Naive thymus-derived CD4-positive, alpha-beta T cell (primary cell): ENCODE results near the gene FBXO28. TPM values are rescaled to one million over a fixed set of nuclear protein-coding genes. Genes with fewer than 3 reads are reported as not detected.

Experiments used
- ATAC-seq: fragments of 150-1000 bp; cut with Tn5 transposase; 2 replicates; pipeline ENCODE4 v1.10.0; 2021; ENCODE audit warnings: mild to moderate bottlenecking, moderate library complexity
- CTCF ChIA-PET: fragments of 350-600 bp; sonication (Branson Sonifier 250); formaldehyde crosslinking; loops from one replicate; lab custom pipeline; 2021; ENCODE audit warnings: antibody characterized with exemption; lab: Charles Lee
- POLR2A ChIA-PET: fragments of 350-600 bp; sonication (Branson Sonifier 250); formaldehyde crosslinking; loops from one replicate; lab custom pipeline; 2021; ENCODE audit warnings: antibody characterized with exemption, inconsistent platforms; lab: Charles Lee
- DNase-seq, 9 donors: peaks; one replicate each; pipeline versions ENCODE4 v3.0.0 to v3.0.0-alpha.2; 2020 to 2022; ENCODE audit warnings: mixed read lengths in 1 of 9
- H3K27ac ChIP-seq: one replicate; pipeline ENCODE4 v1.7.0; 2013; ENCODE audit warnings: mild to moderate bottlenecking, low read depth, low read length, moderate library complexity
- H3K27me3 ChIP-seq, 2 donors: one replicate each; pipeline ENCODE4 v1.7.0; 2013; ENCODE audit warnings: low read length in 2 of 2, mild to moderate bottlenecking in 2 of 2, moderate library complexity in 2 of 2; ENCODE audit not compliant: control insufficient read depth in 2 of 2, insufficient read depth in 2 of 2
- H3K36me3 ChIP-seq, 3 experiments: 1 replicate in 2 of 3; 2 replicates in 1 of 3; pipeline ENCODE4 v1.7.0; 2013; ENCODE audit warnings: low read length in 3 of 3, mild to moderate bottlenecking in 3 of 3, moderate library complexity in 1 of 3; ENCODE audit not compliant: insufficient read depth in 3 of 3, control insufficient read depth in 2 of 3
- H3K4me1 ChIP-seq, 2 donors: one replicate each; pipeline ENCODE4 v1.7.0; 2013; ENCODE audit warnings: low read length in 2 of 2, mild to moderate bottlenecking in 2 of 2, moderate library complexity in 1 of 2; ENCODE audit not compliant: control insufficient read depth in 2 of 2, insufficient read depth in 2 of 2
- H3K4me3 ChIP-seq: 2 replicates; pipeline ENCODE4 v1.7.0; 2013; ENCODE audit warnings: mild to moderate bottlenecking, low read length
- H3K9me3 ChIP-seq, 3 experiments: 1 replicate in 2 of 3; 2 replicates in 1 of 3; pipeline ENCODE4 v1.7.0; 2013; ENCODE audit warnings: low read length in 3 of 3; ENCODE audit not compliant: control insufficient read depth in 2 of 3
- H3K27ac Mint-ChIP-seq, 9 donors: one replicate each; pipeline ENCODE4 v1.8.0; 2020 to 2022; ENCODE audit warnings: mixed read lengths in 9 of 9, mild to moderate bottlenecking in 8 of 9, moderate library complexity in 5 of 9, inconsistent platforms in 2 of 9
- H3K27me3 Mint-ChIP-seq, 5 donors: one replicate each; pipeline ENCODE4 v1.8.0; 2021 to 2022; ENCODE audit warnings: mixed read lengths in 5 of 5, mild to moderate bottlenecking in 1 of 5
- H3K36me3 Mint-ChIP-seq, 5 donors: one replicate each; pipeline ENCODE4 v1.8.0; 2020 to 2022; ENCODE audit warnings: mixed read lengths in 5 of 5, mild to moderate bottlenecking in 3 of 5, inconsistent platforms in 1 of 5
- H3K4me1 Mint-ChIP-seq, 7 donors: one replicate each; pipeline ENCODE4 v1.8.0; 2020 to 2022; ENCODE audit warnings: mixed read lengths in 7 of 7, mild to moderate bottlenecking in 3 of 7, inconsistent platforms in 1 of 7
- H3K4me3 Mint-ChIP-seq, 10 donors: one replicate each; pipeline ENCODE4 v1.8.0; 2020 to 2022; ENCODE audit warnings: mild to moderate bottlenecking in 10 of 10, mixed read lengths in 10 of 10, moderate library complexity in 6 of 10, inconsistent platforms in 2 of 10
- H3K9me3 Mint-ChIP-seq, 11 donors: one replicate each; pipeline ENCODE4 v1.8.0; 2020 to 2022; ENCODE audit warnings: mixed read lengths in 11 of 11, mild to moderate bottlenecking in 4 of 11, inconsistent platforms in 1 of 11, moderate library complexity in 1 of 11
- intact Hi-C, 2 donors: fragments of 100-400 bp; cut with micrococcal nuclease; formaldehyde crosslinking; loops; one replicate each; pipeline ENCODE4 v1.15.1; 2023
- polyA plus RNA-seq, 2 donors: library from polyadenylated mRNA; unstranded; fragments of 300-500 nt; fragmentation: Illumina TruSeq; gene quantifications; one replicate each; pipeline ENCODE4 v1.2.3, GENCODE V29; 2021
- total RNA-seq, 6 experiments: library from RNA in 5 of 6; stranded (reverse) in 5 of 6; gene quantifications; 1 replicate in 5 of 6; 2 replicates in 1 of 6; pipeline ENCODE4 v1.2.3 and lab custom pipeline; 2021 to 2026

FBXO28 gene
- total and polyA plus RNA-seq, 7 experiments from 2014 or later: 15.1 to 37.8 (median 26.2) TPM

- Mint-ChIP-seq H3K27me3 (peaks cover 0 to 11% (median 0%) of the 10 kb centered on the region in 5 donors), H3K4me1 (peaks cover 33 to 38% (median 36%) of the 10 kb centered on the region in 7 donors), H3K27ac (peak overlapping the region; percentile 43 to 85 (median 77)), H3K9me3 (peaks cover 0 to 2% (median 0%) of the 10 kb centered on the region in 11 donors), H3K4me3 (peak overlapping the region; percentile 59 to 80 (median 70)), H3K36me3 (peaks cover 0 to 14% (median 0%) of the 10 kb centered on the region in 5 donors)
- Histone ChIP-seq H3K27me3 (no peaks in the 10 kb centered on the region), H3K9me3 (no peaks in the 10 kb centered on the region), H3K4me1 (peaks cover 17 to 29% of the 10 kb centered on the region in 2 donors), H3K4me3 (no peak overlapping the region), H3K36me3 (no peaks in the 10 kb centered on the region), H3K27ac (no peak overlapping the region)
- ChIA-PET CTCF (interaction anchor here (0.6 to 1.7 kb wide), 10 partner anchors 10 to 450 kb away, joined by 3 to 5 read pairs (median 3); partner anchors contain the start of gene DEGS1), POLR2A (interaction anchor here (0.6 to 3.2 kb wide), 8 partner anchors 14 to 288 kb away, joined by 3 to 28 read pairs (median 5); partner anchors contain the start of genes DEGS1 and WDR26)
- intact Hi-C loops: loop anchor here (1.0 kb wide), 1 partner anchor 13 kb away; no protein-coding TSS in a partner anchor
- peak in 7 of 9 donors; percentile 56 to 80 (median 76) for DNase-seq
- peak; percentile 93 for ATAC-seq
Measured at GRCh38 chr1:224168859-224169380, 55.0 kb downstream of the FBXO28 start.

GRCh38 chr1:224169718-224170270, 55.9 kb downstream of the FBXO28 start:
- no peaks in the 10 kb centered on the region for H3K36me3 ChIP-seq
- Mint-ChIP-seq H3K27ac (peak overlapping the region in 6 of 9 donors; percentile 2 to 77 (median 36)), H3K36me3 (peaks cover 0 to 14% (median 0%) of the 10 kb centered on the region in 5 donors), H3K4me3 (peak overlapping the region in 8 of 10 donors; percentile 47 to 80 (median 72)), H3K4me1 (peaks cover 33 to 38% (median 35%) of the 10 kb centered on the region in 7 donors), H3K27me3 (peaks cover 0 to 15% (median 0%) of the 10 kb centered on the region in 5 donors), H3K9me3 (peaks cover 0 to 2% (median 0%) of the 10 kb centered on the region in 11 donors)
- DNase-seq (no peak), ATAC-seq (no peak)
- no peak overlapping the region for H3K4me3 ChIP-seq
- no peaks in the 10 kb centered on the region for H3K9me3 ChIP-seq
- H3K27ac ChIP-seq: no peak overlapping the region
- CTCF ChIA-PET: interaction anchor here (0.7 to 1.7 kb wide), 10 partner anchors 8 to 451 kb away, joined by 3 to 5 read pairs (median 4); partner anchors contain the start of gene DEGS1
- H3K27me3 ChIP-seq: no peaks in the 10 kb centered on the region
- POLR2A ChIA-PET: interaction anchor here (0.6 to 3.2 kb wide), 8 partner anchors 10 to 287 kb away, joined by 3 to 28 read pairs (median 4); partner anchors contain the start of genes DEGS1, NVL and WDR26
- intact Hi-C loops: loop anchor here (1.0 to 2.0 kb wide), 3 partner anchors 13 to 164 kb away; partner anchors contain the start of gene FBXO28 (in 1 of the 2)
- H3K4me1 ChIP-seq: peaks cover 17 to 29% of the 10 kb centered on the region in 2 donors

- ATAC-seq (no peak), DNase-seq (no peak)
- H3K36me3 ChIP-seq: no peaks in the 10 kb centered on the region
- Mint-ChIP-seq H3K9me3 (peaks cover 0 to 2% (median 0%) of the 10 kb centered on the region in 11 donors), H3K27ac (peak overlapping the region; percentile 3 to 81 (median 38)), H3K36me3 (peaks cover 0 to 14% (median 0%) of the 10 kb centered on the region in 5 donors), H3K27me3 (peaks cover 0 to 19% (median 0%) of the 10 kb centered on the region in 5 donors), H3K4me3 (peak overlapping the region; percentile 35 to 80 (median 64)), H3K4me1 (peaks cover 33 to 39% (median 35%) of the 10 kb centered on the region in 7 donors)
- H3K27ac ChIP-seq: no peak overlapping the region
- CTCF ChIA-PET: interaction anchor here (0.7 to 1.7 kb wide), 7 partner anchors 8 to 163 kb away, joined by 3 to 5 read pairs (median 4); partner anchors contain the start of gene DEGS1
- H3K4me1 ChIP-seq: peaks cover 17 to 29% of the 10 kb centered on the region in 2 donors
- H3K27me3 ChIP-seq: no peaks in the 10 kb centered on the region
- no peak overlapping the region for H3K4me3 ChIP-seq
- intact Hi-C loops: loop anchor here (1.0 to 2.0 kb wide), 2 partner anchors 56 to 163 kb away; partner anchors contain the start of gene FBXO28 (in 1 of the 2)
- POLR2A ChIA-PET: interaction anchor here (0.6 to 3.2 kb wide), 4 partner anchors 9 to 160 kb away, joined by 3 to 28 read pairs (median 4); partner anchors contain the start of genes DEGS1 and NVL
- no peaks in the 10 kb centered on the region for H3K9me3 ChIP-seq
Measured at GRCh38 chr1:224170343-224170742, 56.4 kb downstream of the FBXO28 start.

GRCh38 chr1:224170748-224171478, 57.0 kb downstream of the FBXO28 start:
- H3K27me3 Mint-ChIP-seq: peaks cover 0 to 23% (median 0%) of the 10 kb centered on the region in 5 donors
- peaks cover 35 to 44% (median 41%) of the 10 kb centered on the region in 7 donors for H3K4me1 Mint-ChIP-seq
- H3K9me3 ChIP-seq: no peaks in the 10 kb centered on the region
- ChIA-PET CTCF (interaction anchor here (0.7 to 1.0 kb wide), 3 partner anchors 9 to 44 kb away, joined by 3 to 5 read pairs (median 4); partner anchors contain the start of gene DEGS1), POLR2A (interaction anchor here (0.6 to 3.2 kb wide), 4 partner anchors 8 to 159 kb away, joined by 3 to 28 read pairs (median 4); partner anchors contain the start of genes DEGS1 and NVL)
- no peak overlapping the region for H3K4me3 ChIP-seq
- no peaks in the 10 kb centered on the region for H3K27me3 ChIP-seq
- H3K9me3 Mint-ChIP-seq: peaks cover 0 to 2% (median 0%) of the 10 kb centered on the region in 11 donors
- H3K36me3 ChIP-seq: no peaks in the 10 kb centered on the region
- H3K27ac Mint-ChIP-seq: peak overlapping the region in 8 of 9 donors; percentile 3 to 81 (median 36)
- H3K27ac ChIP-seq: no peak overlapping the region
- ATAC-seq: peak; percentile 69
- DNase-seq: peak in 7 of 9 donors; percentile 41 to 66 (median 61)
- H3K4me1 ChIP-seq: peaks cover 17 to 29% of the 10 kb centered on the region in 2 donors
- peaks cover 0 to 14% (median 0%) of the 10 kb centered on the region in 5 donors for H3K36me3 Mint-ChIP-seq
- intact Hi-C loops: loop anchor here (1.0 to 2.0 kb wide), 2 partner anchors 56 to 162 kb away; partner anchors contain the start of gene FBXO28 (in 1 of the 2)
- H3K4me3 Mint-ChIP-seq: peak overlapping the region; percentile 35 to 80 (median 64)

GRCh38 chr1:224172229-224172628, 58.3 kb downstream of the FBXO28 start:
- POLR2A ChIA-PET: interaction anchor here (0.6 to 1.2 kb wide), 3 partner anchors 14 to 20 kb away, joined by 3 to 4 read pairs (median 3); no protein-coding TSS in a partner anchor
- H3K9me3 Mint-ChIP-seq: peaks cover 0 to 2% (median 0%) of the 10 kb centered on the region in 11 donors
- ATAC-seq (no peak), DNase-seq (no peak)
- no peaks in the 10 kb centered on the region for H3K9me3 ChIP-seq
- CTCF ChIA-PET: no interaction called here
- no peak overlapping the region for H3K27ac Mint-ChIP-seq
- intact Hi-C loops: no loop called here
- H3K36me3 Mint-ChIP-seq: peaks cover 0 to 14% (median 0%) of the 10 kb centered on the region in 5 donors
- H3K27me3 Mint-ChIP-seq: peaks cover 0 to 23% (median 0%) of the 10 kb centered on the region in 5 donors
- no peaks in the 10 kb centered on the region for H3K36me3 ChIP-seq
- peaks cover 32 to 46% (median 41%) of the 10 kb centered on the region in 7 donors for H3K4me1 Mint-ChIP-seq
- H3K27ac ChIP-seq: no peak overlapping the region
- no peak overlapping the region for H3K4me3 Mint-ChIP-seq
- H3K4me1 ChIP-seq: peaks cover 17 to 29% of the 10 kb centered on the region in 2 donors
- no peaks in the 10 kb centered on the region for H3K27me3 ChIP-seq
- no peak overlapping the region for H3K4me3 ChIP-seq
